Measurements from ENCODE around the gene THSD4.

Gene THSD4

GRCh38 chr15:71323584-71323983 lies 208.3 kb downstream of the THSD4 start:
- H2AFZ ChIP-seq (ENCODE audit: low read depth), result no peak overlapping the region
- H3K4me1 ChIP-seq (ENCODE audit: low read depth, poor library complexity, severe bottlenecking), result no peaks in the 10 kb centered on the region
- no peak overlapping the region for H3K9ac ChIP-seq
- H3K27me3 ChIP-seq (ENCODE audit: insufficient read depth, low read depth), result no peaks in the 10 kb centered on the region
- H4K20me1 ChIP-seq (ENCODE audit: insufficient read depth), result no peaks in the 10 kb centered on the region
- H3K4me3 ChIP-seq (IDR thresholded peaks at IDR 0.05; ENCODE audit: insufficient read depth, low read depth, low read length), result no peak overlapping the region
- H3K4me2 ChIP-seq, result no peak overlapping the region
- H3K36me3 ChIP-seq (ENCODE audit: insufficient read depth), result no peaks in the 10 kb centered on the region
- H3K79me2 ChIP-seq (ENCODE audit: insufficient read depth, low read depth), result no peaks in the 10 kb centered on the region
- H3K27ac ChIP-seq, result no peak overlapping the region
- TF ChIP-seq CTCF (conservative IDR thresholded peaks at IDR 0.05; ENCODE audit: low read depth, low read length), result no peak

GRCh38 chr15:71325481-71325880 lies 210.2 kb downstream of the THSD4 start:
- TF ChIP-seq CTCF (conservative IDR thresholded peaks at IDR 0.05; ENCODE audit: low read depth, low read length), result no peak
- H3K4me1 ChIP-seq (ENCODE audit: low read depth, poor library complexity, severe bottlenecking), result no peaks in the 10 kb centered on the region
- no peak overlapping the region for H3K27ac ChIP-seq
- no peak overlapping the region for H3K4me3 ChIP-seq (IDR thresholded peaks at IDR 0.05; ENCODE audit: insufficient read depth, low read depth, low read length)
- H3K79me2 ChIP-seq (ENCODE audit: insufficient read depth, low read depth), result no peaks in the 10 kb centered on the region
- H3K4me2 ChIP-seq, result no peak overlapping the region
- no peak overlapping the region for H2AFZ ChIP-seq (ENCODE audit: low read depth)
- H4K20me1 ChIP-seq (ENCODE audit: insufficient read depth), result no peaks in the 10 kb centered on the region
- H3K36me3 ChIP-seq (ENCODE audit: insufficient read depth), result no peaks in the 10 kb centered on the region
- H3K27me3 ChIP-seq (ENCODE audit: insufficient read depth, low read depth), result no peaks in the 10 kb centered on the region
- no peak overlapping the region for H3K9ac ChIP-seq

- H3K4me3 ChIP-seq (IDR thresholded peaks at IDR 0.05; ENCODE audit: insufficient read depth, low read depth, low read length), result no peak overlapping the region
- H3K27ac ChIP-seq, result no peak overlapping the region
- H4K20me1 ChIP-seq (ENCODE audit: insufficient read depth), result no peaks in the 10 kb centered on the region
- H3K36me3 ChIP-seq (ENCODE audit: insufficient read depth), result no peaks in the 10 kb centered on the region
- H3K9ac ChIP-seq, result no peak overlapping the region
- H3K79me2 ChIP-seq (ENCODE audit: insufficient read depth, low read depth), result no peaks in the 10 kb centered on the region
- no peak for TF ChIP-seq CTCF (conservative IDR thresholded peaks at IDR 0.05; ENCODE audit: low read depth, low read length)
- H3K4me2 ChIP-seq, result no peak overlapping the region
- H3K27me3 ChIP-seq (ENCODE audit: insufficient read depth, low read depth), result no peaks in the 10 kb centered on the region
- no peak overlapping the region for H2AFZ ChIP-seq (ENCODE audit: low read depth)
- no peaks in the 10 kb centered on the region for H3K4me1 ChIP-seq (ENCODE audit: low read depth, poor library complexity, severe bottlenecking)
These were observed 213.2 kb downstream of the THSD4 start for GRCh38 chr15:71328453-71328852.

- Histone ChIP-seq H3K27ac (no peak overlapping the region), H3K36me3 (ENCODE audit: insufficient read depth) (no peaks in the 10 kb centered on the region), H2AFZ (ENCODE audit: low read depth) (no peak overlapping the region), H3K27me3 (ENCODE audit: insufficient read depth, low read depth) (no peaks in the 10 kb centered on the region), H3K9ac (no peak overlapping the region), H3K79me2 (ENCODE audit: insufficient read depth, low read depth) (no peaks in the 10 kb centered on the region), H3K4me3 (IDR thresholded peaks at IDR 0.05; ENCODE audit: insufficient read depth, low read depth, low read length) (no peak overlapping the region), H3K4me2 (no peak overlapping the region), H3K4me1 (ENCODE audit: low read depth, poor library complexity, severe bottlenecking) (no peaks in the 10 kb centered on the region), H4K20me1 (ENCODE audit: insufficient read depth) (no peaks in the 10 kb centered on the region)
- no peak for TF ChIP-seq CTCF (conservative IDR thresholded peaks at IDR 0.05; ENCODE audit: low read depth, low read length)
These were observed 213.8 kb downstream of the THSD4 start for GRCh38 chr15:71329041-71329440.
